Naive thymus-derived CD8-positive, alpha-beta T cell (primary cell): ENCODE results near the gene PALLD. TPM values are rescaled to one million over a fixed set of nuclear protein-coding genes. Genes with fewer than 3 reads are reported as not detected.
"Not testable (repeated sequence)": the region's sequence is repeated elsewhere in the genome, so short reads cannot be mapped to it uniquely, and the experiment has no call there.

ENCODE experiments used
- ATAC-seq, 2 donors: fragments of 150-1000 bp; cut with Tn5 transposase in 1 of 2; sonication (Bioruptor Pico), chemical (Tn5 transposase) in 1 of 2; 1 replicate in 1 of 2; 2 replicates in 1 of 2; pipeline ENCODE4 v1.10.0; 2021; ENCODE audit warnings: mild to moderate bottlenecking in 2 of 2, moderate library complexity in 2 of 2
- POLR2A ChIA-PET: fragments of 350-600 bp; sonication (Branson Sonifier 250); formaldehyde crosslinking; loops from one replicate; lab custom pipeline; 2021; ENCODE audit warnings: antibody characterized with exemption; lab: Charles Lee
- DNase-seq, 10 donors: peaks; one replicate each; pipeline versions ENCODE4 v3.0.0 to v3.0.0-alpha.2; 2020 to 2022
- H3K27ac Mint-ChIP-seq, 10 donors: one replicate each; pipeline ENCODE4 v1.8.0; 2020 to 2022; ENCODE audit warnings: mild to moderate bottlenecking in 10 of 10, mixed read lengths in 10 of 10, moderate library complexity in 4 of 10, inconsistent platforms in 1 of 10
- H3K27me3 Mint-ChIP-seq, 5 donors: one replicate each; pipeline ENCODE4 v1.8.0; 2021 to 2022; ENCODE audit warnings: mixed read lengths in 5 of 5
- H3K36me3 Mint-ChIP-seq, 3 donors: one replicate each; pipeline ENCODE4 v1.8.0; 2020 to 2022; ENCODE audit warnings: mixed read lengths in 3 of 3, mild to moderate bottlenecking in 2 of 3, inconsistent platforms in 1 of 3
- H3K4me1 Mint-ChIP-seq, 4 donors: one replicate each; pipeline ENCODE4 v1.8.0; 2021 to 2022; ENCODE audit warnings: mixed read lengths in 4 of 4
- H3K4me3 Mint-ChIP-seq, 10 donors: one replicate each; pipeline ENCODE4 v1.8.0; 2020 to 2022; ENCODE audit warnings: mild to moderate bottlenecking in 10 of 10, mixed read lengths in 10 of 10, moderate library complexity in 6 of 10, inconsistent platforms in 1 of 10
- H3K9me3 Mint-ChIP-seq, 9 donors: one replicate each; pipeline ENCODE4 v1.8.0; 2020 to 2022; ENCODE audit warnings: mixed read lengths in 9 of 9, mild to moderate bottlenecking in 3 of 9, inconsistent platforms in 1 of 9, moderate library complexity in 1 of 9
- polyA plus RNA-seq, 3 donors: library from polyadenylated mRNA; unstranded; fragments of 300-500 nt; fragmentation: Illumina TruSeq; gene quantifications; one replicate each; pipeline ENCODE4 v1.2.3, GENCODE V29; 2021
- total RNA-seq, 8 experiments: library from RNA in 2 of 8; stranded (reverse) in 2 of 8; gene quantifications; one replicate each; pipeline ENCODE4 v1.2.3 and lab custom pipeline; 2021 to 2026

The PALLD gene
- total and polyA plus RNA-seq, 5 experiments from 2014 or later = 0.08 to 0.34 (median 0.32) TPM; not detected in 2

DNA sequence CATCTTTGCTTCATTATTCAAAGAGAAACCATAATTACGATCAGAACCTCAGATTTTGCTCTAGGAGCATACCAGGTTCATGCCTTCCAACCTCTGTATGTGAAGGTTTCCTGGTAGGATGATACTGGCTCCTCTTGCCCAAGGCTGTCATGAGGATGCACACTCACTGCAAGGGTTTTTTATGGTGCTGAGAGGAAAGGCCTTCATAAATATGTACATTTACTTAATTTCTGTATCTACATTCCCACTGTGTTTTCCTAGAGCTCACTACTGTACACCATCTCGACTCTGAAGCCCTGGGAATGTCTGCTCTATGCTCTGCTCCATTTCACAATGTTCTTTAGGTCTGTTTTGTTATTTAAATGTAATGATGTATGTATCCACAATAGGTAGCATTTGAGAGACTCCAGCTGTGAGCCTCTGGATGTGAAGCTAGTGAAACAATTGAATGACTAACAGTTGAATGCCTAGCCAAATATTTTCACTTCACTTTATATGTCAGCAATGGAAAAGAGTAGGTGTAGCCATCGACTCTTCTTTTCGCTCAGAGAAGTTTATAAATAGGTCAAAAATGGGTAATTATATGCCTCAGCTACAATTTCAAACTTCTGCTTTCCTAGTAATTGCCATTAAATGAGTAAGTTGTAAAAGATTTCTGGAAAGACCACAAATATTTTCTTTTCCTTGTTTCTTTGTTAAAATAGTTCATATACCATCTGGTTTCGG lies 228.0 kb downstream of the PALLD start:
- DNase-seq = no peak
- no peak overlapping the region for H3K4me3 Mint-ChIP-seq
- H3K27me3 Mint-ChIP-seq = peaks cover 5 to 29% (median 11%) of the 10 kb centered on the region in 5 donors
- POLR2A ChIA-PET = no interaction called here
- peaks cover 3 to 20% (median 10%) of the 10 kb centered on the region in 4 donors for H3K4me1 Mint-ChIP-seq
- H3K9me3 Mint-ChIP-seq = peaks cover 0 to 9% (median 4%) of the 10 kb centered on the region in 9 donors
- ATAC-seq = no peak
- H3K27ac Mint-ChIP-seq = no peak overlapping the region
- peaks cover 0 to 8% (median 0%) of the 10 kb centered on the region in 3 donors for H3K36me3 Mint-ChIP-seq

- Mint-ChIP-seq H3K4me3 (no peak overlapping the region), H3K9me3 (peaks cover 0 to 9% (median 5%) of the 10 kb centered on the region in 9 donors), H3K36me3 (peaks cover 0 to 5% (median 0%) of the 10 kb centered on the region in 3 donors), H3K27me3 (peaks cover 9 to 35% (median 16%) of the 10 kb centered on the region in 5 donors), H3K4me1 (peaks cover 3 to 20% (median 10%) of the 10 kb centered on the region in 4 donors), H3K27ac (no peak overlapping the region)
- ATAC-seq (no peak), DNase-seq (no peak)
- POLR2A ChIA-PET = no interaction called here
Measured at GRCh38 chr4:168725930-168726329, 229.1 kb downstream of the PALLD start.

DNA sequence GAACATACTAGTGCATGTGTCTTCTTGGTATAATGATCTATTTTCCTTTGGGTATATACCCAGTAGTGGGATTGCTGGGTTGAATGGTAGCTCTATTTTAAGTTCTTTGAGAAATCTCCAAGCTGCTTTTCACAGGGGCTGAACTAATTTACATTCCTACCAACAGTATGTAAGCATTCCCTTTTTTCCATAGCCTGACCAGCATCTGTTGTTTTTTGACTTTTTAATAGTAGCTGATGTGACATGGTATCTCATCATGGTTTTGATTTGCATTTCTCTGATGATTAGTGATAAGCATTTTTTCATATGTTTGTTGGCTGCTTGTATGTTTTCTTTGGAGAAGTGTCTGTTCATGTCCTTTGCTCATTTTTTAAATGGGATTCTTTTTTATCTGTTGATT lies 230.3 kb downstream of the PALLD start:
- H3K4me3 Mint-ChIP-seq, DNase-seq, ATAC-seq, H3K36me3 Mint-ChIP-seq, POLR2A ChIA-PET, H3K27ac Mint-ChIP-seq, H3K9me3 Mint-ChIP-seq: not testable (repeated sequence)
- Mint-ChIP-seq H3K4me1 (peaks cover 3 to 20% (median 10%) of the 10 kb centered on the region in 4 donors), H3K27me3 (peaks cover 9 to 34% (median 20%) of the 10 kb centered on the region in 5 donors)

DNA sequence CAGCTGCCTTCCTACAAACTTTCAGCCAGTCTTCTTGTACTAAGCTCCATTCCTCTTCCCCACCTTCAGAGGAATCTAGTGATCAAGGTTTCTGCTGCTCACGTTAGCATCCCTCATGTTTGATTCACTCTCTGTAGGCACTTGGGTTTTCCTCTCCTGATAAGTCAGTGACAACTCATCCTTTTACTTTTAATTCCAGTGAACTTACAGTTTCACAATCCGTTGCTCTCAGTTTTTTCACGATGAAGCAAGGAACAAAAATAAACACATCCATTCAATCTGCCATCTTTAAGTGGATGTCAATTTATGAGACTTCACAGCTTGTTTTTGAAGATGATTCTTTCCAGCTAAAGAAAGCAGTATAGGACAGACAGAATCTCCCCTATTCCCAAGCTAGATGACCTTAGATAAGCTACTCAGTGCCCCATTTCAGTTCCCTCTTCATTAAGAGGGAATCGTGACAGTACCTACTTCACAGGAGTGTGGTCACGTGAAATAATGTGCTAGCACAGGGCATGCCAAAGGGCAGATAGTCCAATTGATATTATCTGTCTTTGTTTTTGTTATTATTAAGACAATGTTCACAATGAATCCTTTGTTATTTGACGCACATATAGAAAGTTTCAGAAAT lies 234.3 kb downstream of the PALLD start:
- POLR2A ChIA-PET = no interaction called here
- no peak overlapping the region for H3K27ac Mint-ChIP-seq
- peaks cover 13 to 36% (median 21%) of the 10 kb centered on the region in 5 donors for H3K27me3 Mint-ChIP-seq
- peaks cover 0 to 12% (median 4%) of the 10 kb centered on the region in 9 donors for H3K9me3 Mint-ChIP-seq
- DNase-seq (no peak), ATAC-seq (no peak)
- H3K4me3 Mint-ChIP-seq = no peak overlapping the region
- no peaks in the 10 kb centered on the region for H3K4me1 Mint-ChIP-seq
- peaks cover 0 to 5% (median 0%) of the 10 kb centered on the region in 3 donors for H3K36me3 Mint-ChIP-seq

GRCh38 chr4:168731706-168732414 lies 235.0 kb downstream of the PALLD start:
- no peak overlapping the region for H3K4me3 Mint-ChIP-seq
- POLR2A ChIA-PET = no interaction called here
- DNase-seq (no peak), ATAC-seq (no peak)
- no peak overlapping the region for H3K27ac Mint-ChIP-seq
- peaks cover 0 to 12% (median 4%) of the 10 kb centered on the region in 9 donors for H3K9me3 Mint-ChIP-seq
- no peaks in the 10 kb centered on the region for H3K4me1 Mint-ChIP-seq
- H3K27me3 Mint-ChIP-seq = peaks cover 13 to 34% (median 21%) of the 10 kb centered on the region in 5 donors
- peaks cover 0 to 5% (median 0%) of the 10 kb centered on the region in 3 donors for H3K36me3 Mint-ChIP-seq

DNA sequence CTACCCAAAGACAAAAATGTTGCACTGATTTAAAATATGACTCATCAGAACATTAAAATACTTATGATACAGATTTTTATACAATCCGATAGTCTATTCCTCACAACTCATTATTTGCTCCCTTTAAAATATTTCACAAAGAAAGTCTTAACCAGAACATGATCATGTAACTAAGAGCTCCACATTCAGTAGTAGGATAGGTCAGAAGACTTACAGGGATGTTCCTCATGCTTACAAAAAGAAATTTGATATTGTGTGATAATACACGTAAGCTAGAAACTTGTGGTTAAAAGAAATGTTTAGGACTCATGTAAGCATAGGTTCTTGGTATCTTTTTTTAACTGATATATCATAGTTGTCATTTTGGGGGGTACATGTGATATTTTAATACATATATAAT lies 235.9 kb downstream of the PALLD start:
- Mint-ChIP-seq H3K36me3 (peaks cover 0 to 5% (median 0%) of the 10 kb centered on the region in 3 donors), H3K4me3 (no peak overlapping the region), H3K4me1 (no peaks in the 10 kb centered on the region), H3K27ac (no peak overlapping the region), H3K9me3 (peaks cover 0 to 10% (median 3%) of the 10 kb centered on the region in 9 donors), H3K27me3 (peaks cover 13 to 32% (median 21%) of the 10 kb centered on the region in 5 donors)
- DNase-seq (no peak), ATAC-seq (no peak)
- POLR2A ChIA-PET = no interaction called here

DNA sequence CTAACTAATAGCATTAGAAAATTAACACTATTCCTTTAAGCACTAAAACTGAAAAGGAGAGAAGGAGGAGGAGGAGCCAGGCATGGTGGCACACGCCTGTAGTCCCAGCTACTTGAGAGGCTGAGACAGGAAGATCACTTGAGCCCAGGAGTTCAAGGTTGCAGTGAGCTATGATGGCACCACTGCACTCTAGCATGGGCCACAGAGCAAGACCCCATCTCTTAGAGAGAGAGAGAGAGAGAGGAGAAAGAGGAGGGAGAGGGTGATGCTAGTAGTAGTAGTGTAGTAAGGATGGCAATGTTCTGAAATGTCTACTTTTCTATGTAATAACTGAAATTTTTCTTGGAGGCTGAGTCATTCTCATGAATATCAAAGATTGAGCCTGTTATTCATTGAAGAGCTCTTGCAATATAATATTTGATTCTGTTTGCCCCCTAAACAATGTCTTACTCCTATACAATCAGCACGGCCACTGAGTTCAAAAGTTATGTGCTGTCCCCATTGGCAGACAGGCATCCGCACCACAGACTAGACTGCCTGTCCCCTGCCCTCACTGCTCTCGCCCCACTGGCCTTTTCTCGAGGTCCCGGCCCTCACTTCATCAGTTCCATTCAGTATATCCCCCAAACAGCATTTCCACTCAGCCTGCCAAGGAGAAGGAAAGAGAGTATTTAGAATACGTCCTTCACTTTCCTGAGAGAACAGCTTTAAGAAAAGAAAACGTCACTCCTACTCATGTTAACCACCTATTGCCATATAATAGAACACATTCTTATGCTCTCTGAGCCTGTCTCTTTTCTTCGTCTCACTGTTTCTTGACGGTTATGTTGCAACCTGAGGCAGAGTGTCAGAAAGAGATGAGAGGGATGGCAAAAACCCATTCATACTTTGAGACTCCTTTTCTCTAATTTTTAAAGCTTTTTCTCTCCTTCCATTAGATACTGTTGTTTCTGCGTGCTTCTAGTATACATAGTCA lies 238.1 kb downstream of the PALLD start:
- no peak overlapping the region for H3K4me3 Mint-ChIP-seq

GRCh38 chr4:168735735-168736134 lies 238.9 kb downstream of the PALLD start:
- Mint-ChIP-seq H3K27me3 (peaks cover 7 to 18% (median 9%) of the 10 kb centered on the region in 5 donors), H3K4me1 (no peaks in the 10 kb centered on the region), H3K27ac (no peak overlapping the region), H3K36me3 (no peaks in the 10 kb centered on the region), H3K9me3 (peaks cover 0 to 4% (median 0%) of the 10 kb centered on the region in 9 donors), H3K4me3 (no peak overlapping the region)
- no peak for ATAC-seq
- no peak for DNase-seq
- POLR2A ChIA-PET = no interaction called here

More for the DNA sequence above, 238.1 kb downstream of the PALLD start:
- Mint-ChIP-seq H3K27ac (no peak overlapping the region), H3K27me3 (peaks cover 11 to 24% (median 15%) of the 10 kb centered on the region in 5 donors), H3K36me3 (no peaks in the 10 kb centered on the region), H3K4me1 (no peaks in the 10 kb centered on the region), H3K9me3 (peaks cover 0 to 9% (median 0%) of the 10 kb centered on the region in 9 donors)
- DNase-seq = no peak
- ATAC-seq = no peak
- POLR2A ChIA-PET = no interaction called here

- DNase-seq (no peak), ATAC-seq (no peak)
- peaks cover 0 to 20% (median 7%) of the 10 kb centered on the region in 5 donors for H3K27me3 Mint-ChIP-seq
- no peaks in the 10 kb centered on the region for H3K4me1 Mint-ChIP-seq
- peaks cover 0 to 4% (median 0%) of the 10 kb centered on the region in 9 donors for H3K9me3 Mint-ChIP-seq
- H3K27ac Mint-ChIP-seq = no peak overlapping the region
- H3K4me3 Mint-ChIP-seq = no peak overlapping the region
- POLR2A ChIA-PET = no interaction called here
- H3K36me3 Mint-ChIP-seq = no peaks in the 10 kb centered on the region
Measured at GRCh38 chr4:168736860-168737805, 240.3 kb downstream of the PALLD start.

GRCh38 chr4:168737806-168738172 lies 240.9 kb downstream of the PALLD start:
- H3K36me3 Mint-ChIP-seq = no peaks in the 10 kb centered on the region
- no peak for DNase-seq
- H3K4me1 Mint-ChIP-seq = no peaks in the 10 kb centered on the region
- no peak for ATAC-seq
- peaks cover 0 to 21% (median 5%) of the 10 kb centered on the region in 5 donors for H3K27me3 Mint-ChIP-seq
- peaks cover 0 to 4% (median 0%) of the 10 kb centered on the region in 9 donors for H3K9me3 Mint-ChIP-seq
- H3K4me3 Mint-ChIP-seq = no peak overlapping the region
- H3K27ac Mint-ChIP-seq = no peak overlapping the region
- POLR2A ChIA-PET = no interaction called here

- Mint-ChIP-seq H3K9me3 (peaks cover 0 to under 1% (median 0%) of the 10 kb centered on the region in 9 donors), H3K27me3 (peaks cover 0 to 22% (median 10%) of the 10 kb centered on the region in 5 donors), H3K27ac (no peak overlapping the region), H3K4me1 (no peaks in the 10 kb centered on the region), H3K4me3 (no peak overlapping the region), H3K36me3 (no peaks in the 10 kb centered on the region)
- POLR2A ChIA-PET = no interaction called here
- no peak for DNase-seq
- ATAC-seq = no peak
Measured at GRCh38 chr4:168739886-168740285, 243.0 kb downstream of the PALLD start.
